Lung (tissue), 12 donors: Measurements from ENCODE around the gene CGB5. TPM values are rescaled to one million over a fixed set of nuclear protein-coding genes. Genes with fewer than 3 reads are reported as not detected.
A peak's percentile ranks its signal among the peaks of the same experiment; 100 is the strongest.

ENCODE experiments used
- ATAC-seq: fragments of 200-7000 bp; cut with Tn5 transposase; one replicate; pipeline ENCODE4 v1.9.1; 2020; ENCODE audit warnings: moderate number of reproducible peaks; ENCODE audit not compliant: insufficient read depth, low FRiP score
- DNase-seq, 3 donors: peaks; one replicate each; pipeline ENCODE4 v3.0.0-alpha.2; 2013 to 2017
- H3K27ac ChIP-seq, 2 donors: one replicate each; pipeline ENCODE4 v1.5.1; 2013; ENCODE audit warnings: mild to moderate bottlenecking in 2 of 2, moderate library complexity in 2 of 2, control low read depth in 1 of 2, inconsistent platforms in 1 of 2, low read depth in 1 of 2, low read length in 1 of 2
- H3K27me3 ChIP-seq, 3 donors: one replicate each; pipeline ENCODE4 v1.5.1; 2013; ENCODE audit warnings: low read length in 2 of 3; ENCODE audit not compliant: control insufficient read depth in 3 of 3, insufficient read depth in 3 of 3
- H3K36me3 ChIP-seq, 4 donors: one replicate each; pipeline ENCODE4 v1.5.1; 2013; ENCODE audit warnings: low read length in 4 of 4, mild to moderate bottlenecking in 1 of 4, moderate library complexity in 1 of 4; ENCODE audit not compliant: control insufficient read depth in 4 of 4, insufficient read depth in 4 of 4
- H3K4me1 ChIP-seq, 5 donors: one replicate each; pipeline ENCODE4 v1.5.1; 2013; ENCODE audit warnings: low read length in 5 of 5, mild to moderate bottlenecking in 2 of 5, moderate library complexity in 1 of 5; ENCODE audit not compliant: control insufficient read depth in 5 of 5, insufficient read depth in 5 of 5
- H3K4me3 ChIP-seq: one replicate; pipeline ENCODE4 v1.5.1; 2013; ENCODE audit warnings: mild to moderate bottlenecking, control low read depth, moderate library complexity
- H3K9ac ChIP-seq, 2 donors: one replicate each; pipeline ENCODE4 v1.5.1; 2013; ENCODE audit warnings: low read length in 2 of 2, control low read depth in 1 of 2; ENCODE audit not compliant: insufficient read depth in 1 of 2
- H3K9me3 ChIP-seq, 4 donors: one replicate each; pipeline ENCODE4 v1.5.1; 2013; ENCODE audit warnings: low read length in 3 of 4, mild to moderate bottlenecking in 1 of 4, moderate library complexity in 1 of 4; ENCODE audit not compliant: control insufficient read depth in 4 of 4, insufficient read depth in 3 of 4
- CTCF ChIP-seq: IDR thresholded peaks from 2 replicates; pipeline ENCODE4 v1.5.1; 2012; ENCODE audit warnings: mild to moderate bottlenecking; ENCODE audit errors: control extremely low read depth, extremely low read depth
- WGBS, 2 donors: extraction: QIAGEN DNeasy Blood & Tissue Kit; methylation state at CpG; one replicate each; pipeline ENCODE4 v1.1.7; 2013; 5-methylcytosine and 5-hydroxymethylcytosine counted together
- polyA plus RNA-seq, 2 donors: library from polyadenylated mRNA; stranded (reverse); fragments of 200-250 nt; gene quantifications; one replicate each; pipeline ENCODE4 v1.2.1, GENCODE V29; 2013
- total RNA-seq, 2 donors: library from RNA; depleted of rRNA in 1 of 2; stranded (reverse); fragments of >200 nt in 1 of 2; gene quantifications; one replicate each; pipeline ENCODE4 v1.2.1, GENCODE V29; 2014 to 2021
- donor health status: control.
- donor health status: control.
- donor health status: Bipolar disorder and iron deficiency.
- donor health status: healthy.
- donor health status: DM: yes; HTN: yes; CAD: no.

The CGB5 gene
- total and polyA plus RNA-seq, 4 donors, result not detected

GRCh38 chr19:49058562-49058961 is 14.9 kb downstream of the CGB5 start:
- H3K27ac ChIP-seq, result no peak overlapping the region
- no peak overlapping the region for H3K4me3 ChIP-seq
- H3K9ac ChIP-seq, result no peak overlapping the region
- no peak for ATAC-seq
- H3K9me3 ChIP-seq, result no peaks in the 10 kb centered on the region
- H3K4me1 ChIP-seq, result peaks cover 0 to 21% (median 4%) of the 10 kb centered on the region in 5 donors
- peak in 1 of 3 donors; percentile 21 for DNase-seq
- H3K36me3 ChIP-seq, result no peaks in the 10 kb centered on the region
- TF ChIP-seq CTCF, result no peak
- WGBS, 2 donors, result 46 to 47% methylated on average over 10 of the region's 10 CpGs
- H3K27me3 ChIP-seq, result peaks cover 0 to 33% (median 22%) of the 10 kb centered on the region in 3 donors

GRCh38 chr19:49059053-49059452 is 15.4 kb downstream of the CGB5 start:
- H3K4me3 ChIP-seq, result no peak overlapping the region
- H3K9ac ChIP-seq, result no peak overlapping the region
- DNase-seq (no peak), ATAC-seq (no peak)
- H3K27me3 ChIP-seq, result peaks cover 0 to 33% (median 22%) of the 10 kb centered on the region in 3 donors
- H3K9me3 ChIP-seq, result no peaks in the 10 kb centered on the region
- H3K4me1 ChIP-seq, result peaks cover 0 to 21% (median 4%) of the 10 kb centered on the region in 5 donors
- no peak for TF ChIP-seq CTCF
- no peaks in the 10 kb centered on the region for H3K36me3 ChIP-seq
- H3K27ac ChIP-seq, result no peak overlapping the region
- WGBS, 2 donors, result 57 to 58% methylated on average over 9 of the region's 9 CpGs

- H3K27me3 ChIP-seq, result peaks cover 0 to 36% (median 25%) of the 10 kb centered on the region in 3 donors
- no peak for TF ChIP-seq CTCF
- H3K9ac ChIP-seq, result no peak overlapping the region
- H3K4me3 ChIP-seq, result no peak overlapping the region
- no peaks in the 10 kb centered on the region for H3K36me3 ChIP-seq
- H3K9me3 ChIP-seq, result no peaks in the 10 kb centered on the region
- no peak for DNase-seq
- ATAC-seq, result no peak
- H3K27ac ChIP-seq, result no peak overlapping the region
- peaks cover 0 to 28% (median 4%) of the 10 kb centered on the region in 5 donors for H3K4me1 ChIP-seq
- 95 to 97% methylated on average over 2 of the region's 2 CpGs for WGBS, 2 donors
Observed at GRCh38 chr19:49061000-49061399, 17.4 kb downstream of the CGB5 start.

- H3K4me3 ChIP-seq, result no peak overlapping the region
Observed at GRCh38 chr19:49061445-49061844, 17.8 kb downstream of the CGB5 start.

More at GRCh38 chr19:49061445-49061844, 17.8 kb downstream of the CGB5 start:
- Histone ChIP-seq H3K9ac (no peak overlapping the region), H3K4me1 (peaks cover 0 to 24% (median 4%) of the 10 kb centered on the region in 5 donors), H3K36me3 (no peaks in the 10 kb centered on the region), H3K9me3 (no peaks in the 10 kb centered on the region), H3K27me3 (peaks cover 0 to 33% (median 25%) of the 10 kb centered on the region in 3 donors), H3K27ac (no peak overlapping the region)
- DNase-seq (no peak), ATAC-seq (no peak)
- WGBS, 2 donors, result 50 to 73% methylated on average over 25 of the region's 25 CpGs
- no peak for TF ChIP-seq CTCF
